Measurements from ENCODE around the gene SDC3.

- TF ChIP-seq TAF1 (IDR thresholded peaks at IDR 0.05; ENCODE audit: borderline replicate concordance, insufficient read depth, low read length), result no peak
- TF ChIP-seq REST (IDR thresholded peaks at IDR 0.05; ENCODE audit: insufficient read depth in 1 of 2, low read depth in 2 of 2, low read length in 2 of 2), result no peak
- TF ChIP-seq SIN3A (IDR thresholded peaks at IDR 0.05; ENCODE audit: borderline replicate concordance, insufficient read depth, low read length), result no peak
- TF ChIP-seq POLR2AphosphoS5 (IDR thresholded peaks at IDR 0.05; ENCODE audit: low read depth, low read length), result no peak
- TF ChIP-seq FOXP2 (optimal IDR thresholded peaks at IDR 0.05; ENCODE audit: borderline replicate concordance, extremely low read depth, extremely low read length, insufficient read depth), result peak; percentile 34
Observed at GRCh38 chr1:30852026-30852425, 56.5 kb downstream of the SDC3 start.

Data from PFSK-1 (cell line).